Epithelial cell of esophagus (primary cell): ENCODE measurements around the gene ITFG2.

ENCODE experiments used
- DNase-seq: peaks from one replicate; pipeline ENCODE4 v3.0.0; 2010; ENCODE audit warnings: low read depth
- H3K4me3 ChIP-seq: 2 replicates; pipeline ENCODE4 v1.5.1; 2011; ENCODE audit warnings: mild to moderate bottlenecking, low read length, control low read depth
- CTCF ChIP-seq: IDR thresholded peaks from 2 replicates; pipeline ENCODE4 v1.5.1; 2011; ENCODE audit warnings: low read depth, mild to moderate bottlenecking, low read length, control low read depth, inconsistent platforms; ENCODE audit not compliant: insufficient read depth; ENCODE audit errors: missing control alignments

Gene ITFG2

GRCh38 chr12:2842948-2843347, 30.5 kb downstream of the ITFG2 start:
- DNase-seq = no peak
- TF ChIP-seq CTCF = no peak
- no peak overlapping the region for H3K4me3 ChIP-seq

- no peak for DNase-seq
- H3K4me3 ChIP-seq = no peak overlapping the region
- no peak for TF ChIP-seq CTCF
Measured at GRCh38 chr12:2844786-2845185, 32.3 kb downstream of the ITFG2 start.

GRCh38 chr12:2845280-2845679, 32.8 kb downstream of the ITFG2 start:
- no peak for TF ChIP-seq CTCF
- H3K4me3 ChIP-seq = no peak overlapping the region
- DNase-seq = no peak

- no peak for TF ChIP-seq CTCF
- H3K4me3 ChIP-seq = no peak overlapping the region
- DNase-seq = no peak
Measured at GRCh38 chr12:2851931-2852330, 39.5 kb downstream of the ITFG2 start.

- DNase-seq = peak; percentile 66
- peak; percentile 85 for TF ChIP-seq CTCF
- H3K4me3 ChIP-seq = no peak overlapping the region
Measured at GRCh38 chr12:2853626-2854025, 41.2 kb downstream of the ITFG2 start.

GRCh38 chr12:2854669-2855453, 42.4 kb downstream of the ITFG2 start:
- no peak overlapping the region for H3K4me3 ChIP-seq
- no peak for TF ChIP-seq CTCF
- DNase-seq = no peak

GRCh38 chr12:2855546-2855945, 43.1 kb downstream of the ITFG2 start:
- no peak for DNase-seq
- TF ChIP-seq CTCF = no peak
- H3K4me3 ChIP-seq = no peak overlapping the region
